ENCODE results near the gene ZNF420. TPM values are rescaled to one million over a fixed set of nuclear protein-coding genes. Genes with fewer than 3 reads are reported as not detected.

ZNF420 gene
- total RNA-seq, 1 experiment from 2014 or later, result 9.8 TPM

- Histone ChIP-seq H3K23ac (ENCODE audit: insufficient read length, low read depth, low read length) (no peak overlapping the region), H2AK5ac (ENCODE audit: insufficient read length, low read length) (no peak overlapping the region), H3K9me3 (ENCODE audit: control insufficient read depth, low read depth, low read length) (peaks cover 76% of the 10 kb centered on the region), H2BK20ac (ENCODE audit: low read depth, low read length, poor library complexity, severe bottlenecking) (no peak overlapping the region), H3K4ac (ENCODE audit: low read depth, low read length) (no peak overlapping the region), H3K27ac (ENCODE audit: insufficient read length, low read depth, low read length) (no peak overlapping the region), H3K56ac (ENCODE audit: insufficient read length, low read depth, low read length) (no peak overlapping the region), H4K91ac (ENCODE audit: insufficient read length, low read depth, low read length) (no peak overlapping the region), H2AFZ (ENCODE audit: low read length) (no peak overlapping the region), H4K5ac (ENCODE audit: insufficient read length, low read depth, low read length) (no peak overlapping the region), H3K4me1 (ENCODE audit: insufficient read depth, low read length) (no peaks in the 10 kb centered on the region), H4K8ac (replicated peaks; ENCODE audit: insufficient read length, low read depth, low read length) (no peak overlapping the region), H3T11ph (ENCODE audit: low read length) (no peak overlapping the region), H4K20me1 (ENCODE audit: control insufficient read depth, insufficient read depth, insufficient read length) (no peaks in the 10 kb centered on the region), H2BK12ac (ENCODE audit: insufficient read length, low read depth, low read length) (no peak overlapping the region), H2BK15ac (ENCODE audit: low read depth, low read length) (no peak overlapping the region), H3K27me3 (ENCODE audit: insufficient read depth, low read length) (no peaks in the 10 kb centered on the region), H3K14ac (ENCODE audit: insufficient read depth, low read length) (no peak overlapping the region), H2BK120ac (ENCODE audit: low read depth, low read length, poor library complexity, severe bottlenecking) (no peak overlapping the region), H2BK5ac (ENCODE audit: insufficient read length, low read length) (no peak overlapping the region), H3K9ac (ENCODE audit: extremely low read depth, insufficient read length, low read length) (no peak overlapping the region), H3K4me2 (ENCODE audit: insufficient read depth, insufficient read length, low read length) (no peak overlapping the region), H3K18ac (ENCODE audit: insufficient read length, low read depth, low read length) (no peak overlapping the region), H3K23me2 (ENCODE audit: insufficient read length, low read depth, low read length, poor library complexity, severe bottlenecking) (no peaks in the 10 kb centered on the region), H3K79me1 (ENCODE audit: insufficient read depth, low read depth, low read length, poor library complexity, severe bottlenecking) (no peaks in the 10 kb centered on the region), H3K79me2 (ENCODE audit: insufficient read depth, low read length) (no peaks in the 10 kb centered on the region)
- H3K4me1 Mint-ChIP-seq, result no peaks in the 10 kb centered on the region
- no peak overlapping the region for H3K4me3 Mint-ChIP-seq
- peaks cover 9% of the 10 kb centered on the region for H3K27me3 Mint-ChIP-seq (ENCODE audit: low read depth)
- TF ChIP-seq, protein P1, sequence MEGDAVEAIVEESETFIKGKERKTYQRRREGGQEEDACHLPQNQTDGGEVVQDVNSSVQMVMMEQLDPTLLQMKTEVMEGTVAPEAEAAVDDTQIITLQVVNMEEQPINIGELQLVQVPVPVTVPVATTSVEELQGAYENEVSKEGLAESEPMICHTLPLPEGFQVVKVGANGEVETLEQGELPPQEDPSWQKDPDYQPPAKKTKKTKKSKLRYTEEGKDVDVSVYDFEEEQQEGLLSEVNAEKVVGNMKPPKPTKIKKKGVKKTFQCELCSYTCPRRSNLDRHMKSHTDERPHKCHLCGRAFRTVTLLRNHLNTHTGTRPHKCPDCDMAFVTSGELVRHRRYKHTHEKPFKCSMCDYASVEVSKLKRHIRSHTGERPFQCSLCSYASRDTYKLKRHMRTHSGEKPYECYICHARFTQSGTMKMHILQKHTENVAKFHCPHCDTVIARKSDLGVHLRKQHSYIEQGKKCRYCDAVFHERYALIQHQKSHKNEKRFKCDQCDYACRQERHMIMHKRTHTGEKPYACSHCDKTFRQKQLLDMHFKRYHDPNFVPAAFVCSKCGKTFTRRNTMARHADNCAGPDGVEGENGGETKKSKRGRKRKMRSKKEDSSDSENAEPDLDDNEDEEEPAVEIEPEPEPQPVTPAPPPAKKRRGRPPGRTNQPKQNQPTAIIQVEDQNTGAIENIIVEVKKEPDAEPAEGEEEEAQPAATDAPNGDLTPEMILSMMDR (conservative IDR thresholded peaks at IDR 0.05), result no peak
- DNase-seq, result no peak
- no CpG with 5 or more reads among the region's 24 CpGs for WGBS (ENCODE audit: extremely low coverage, insufficient read length, low lambda C conversion rate)
- peaks cover 89 to 94% of the 10 kb centered on the region in 2 experiments for H3K9me3 Mint-ChIP-seq
- peaks cover 28 to 39% (median 37%) of the 10 kb centered on the region in 3 experiments for H3K36me3 Mint-ChIP-seq (ENCODE audit: insufficient read depth in 1 of 3, low read depth in 3 of 3)
- no peak overlapping the region for H3K27ac Mint-ChIP-seq
These were observed 21.5 kb upstream of the ZNF420 start for GRCh38 chr19:37056776-37057175.
